HCT116 (cell line): Measurements from ENCODE around the gene WASF1.

Experiments used
- CTCF ChIP-seq, 3 experiments: fragments of 200-600 bp in 1 of 3; sonication (generic) in 1 of 3; IDR thresholded peaks in 2 of 3; conservative IDR thresholded peaks in 1 of 3; 2 replicates each; pipeline ENCODE4 v1.5.1; 2012 to 2017; ENCODE audit warnings: low read depth in 2 of 3, low read length in 2 of 3, antibody characterized with exemption in 1 of 3, borderline replicate concordance in 1 of 3, control low read depth in 1 of 3, mild to moderate bottlenecking in 1 of 3, mixed read lengths in 1 of 3, mixed run types in 1 of 3, moderate library complexity in 1 of 3; ENCODE audit not compliant: insufficient read depth in 1 of 3
- MAX ChIP-seq: IDR thresholded peaks from 2 replicates; pipeline ENCODE4 v1.6.1; 2012
- TCF7L2 ChIP-seq: IDR thresholded peaks from 2 replicates; pipeline ENCODE4 v1.7.0; 2011; ENCODE audit warnings: borderline replicate concordance, inconsistent platforms; ENCODE audit not compliant: insufficient read depth, insufficient read length; ENCODE audit errors: extremely low read depth
- YY1 ChIP-seq: IDR thresholded peaks from 2 replicates; pipeline ENCODE4 v1.6.1; 2011; ENCODE audit warnings: low read length, low read depth, moderate library complexity, mild to moderate bottlenecking; ENCODE audit not compliant: insufficient replicate concordance; ENCODE audit errors: extremely low read depth

- TF ChIP-seq YY1 (no peak), CTCF (IDR thresholded peaks at IDR 0.05 in 2 of 3, conservative IDR thresholded peaks at IDR 0.05 in 1 of 3; ENCODE audit: borderline replicate concordance in 1 of 3, insufficient read depth in 1 of 3, low read depth in 2 of 3, low read length in 2 of 3) (no peak), MAX (no peak), TCF7L2 (no peak)
These were observed 90.1 kb downstream of the WASF1 start for GRCh38 chr6:110089323-110089722.
